Measurements from ENCODE around the gene MPO.

DNA sequence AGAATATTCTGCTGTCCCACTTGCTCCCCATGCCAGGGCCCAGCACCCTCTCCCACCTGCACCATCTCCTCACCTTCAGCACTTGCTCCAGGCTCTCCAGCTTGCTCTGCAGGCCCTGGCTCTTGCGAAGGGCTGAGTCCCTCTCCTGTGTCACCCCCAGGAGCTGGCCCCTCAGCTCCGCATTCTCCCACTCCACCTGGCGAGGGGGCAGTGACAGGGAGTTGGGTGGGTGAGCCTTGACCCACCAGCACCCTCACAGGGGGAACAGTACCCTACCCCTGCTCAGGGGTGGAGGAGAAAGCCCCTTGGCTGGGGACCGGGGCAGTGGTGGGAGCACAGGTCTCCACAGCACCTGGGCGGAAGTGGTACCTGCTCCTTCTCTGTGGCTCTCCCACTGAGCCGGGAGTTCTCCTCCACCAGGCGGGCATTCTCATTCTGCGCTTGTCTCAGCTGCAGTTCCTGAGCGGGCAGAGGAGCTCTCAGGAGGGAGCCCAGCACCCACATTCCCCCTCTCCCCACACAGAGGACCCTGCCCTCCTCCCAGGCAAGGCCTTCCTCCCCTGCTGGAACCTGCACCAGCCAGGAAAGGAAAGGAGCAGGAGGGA is 41.9 kb upstream of the MPO start:
- TF ChIP-seq, protein P1, sequence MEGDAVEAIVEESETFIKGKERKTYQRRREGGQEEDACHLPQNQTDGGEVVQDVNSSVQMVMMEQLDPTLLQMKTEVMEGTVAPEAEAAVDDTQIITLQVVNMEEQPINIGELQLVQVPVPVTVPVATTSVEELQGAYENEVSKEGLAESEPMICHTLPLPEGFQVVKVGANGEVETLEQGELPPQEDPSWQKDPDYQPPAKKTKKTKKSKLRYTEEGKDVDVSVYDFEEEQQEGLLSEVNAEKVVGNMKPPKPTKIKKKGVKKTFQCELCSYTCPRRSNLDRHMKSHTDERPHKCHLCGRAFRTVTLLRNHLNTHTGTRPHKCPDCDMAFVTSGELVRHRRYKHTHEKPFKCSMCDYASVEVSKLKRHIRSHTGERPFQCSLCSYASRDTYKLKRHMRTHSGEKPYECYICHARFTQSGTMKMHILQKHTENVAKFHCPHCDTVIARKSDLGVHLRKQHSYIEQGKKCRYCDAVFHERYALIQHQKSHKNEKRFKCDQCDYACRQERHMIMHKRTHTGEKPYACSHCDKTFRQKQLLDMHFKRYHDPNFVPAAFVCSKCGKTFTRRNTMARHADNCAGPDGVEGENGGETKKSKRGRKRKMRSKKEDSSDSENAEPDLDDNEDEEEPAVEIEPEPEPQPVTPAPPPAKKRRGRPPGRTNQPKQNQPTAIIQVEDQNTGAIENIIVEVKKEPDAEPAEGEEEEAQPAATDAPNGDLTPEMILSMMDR (IDR thresholded peaks at IDR 0.05): no peak
- TF ChIP-seq POLR2A (IDR thresholded peaks at IDR 0.05): no peak
